GM06990 (cell line): ENCODE results near the gene ACTL6B.
"Not testable (repeated sequence)": the region's sequence is repeated elsewhere in the genome, so short reads cannot be mapped to it uniquely, and the experiment has no call there.

Source experiments
- DNase-seq: peaks from one replicate; pipeline ENCODE4 v3.0.0-alpha.2; 2011; ENCODE audit not compliant: insufficient read length; ENCODE audit errors: extremely low read depth
- H3K27me3 ChIP-seq: replicated peaks from 2 replicates; pipeline ENCODE4 v1.6.0; 2011; ENCODE audit warnings: low read length; ENCODE audit not compliant: control insufficient read depth, insufficient read depth
- H3K36me3 ChIP-seq: 2 replicates; pipeline ENCODE4 v1.5.1; 2011; ENCODE audit warnings: low read length; ENCODE audit not compliant: control insufficient read depth, insufficient read depth
- H3K4me3 ChIP-seq: replicated peaks from 2 replicates; pipeline ENCODE4 v1.5.1; 2011; ENCODE audit warnings: low read depth, mild to moderate bottlenecking, control low read depth, low read length
- TF ChIP-seq, protein P1 (sequence below): IDR thresholded peaks from 2 replicates; pipeline ENCODE4 v1.5.1; 2011; ENCODE audit warnings: low read length, control low read depth, mild to moderate bottlenecking, inconsistent platforms; ENCODE audit not compliant: insufficient read depth, poor library complexity, severe bottlenecking

Gene ACTL6B

DNA sequence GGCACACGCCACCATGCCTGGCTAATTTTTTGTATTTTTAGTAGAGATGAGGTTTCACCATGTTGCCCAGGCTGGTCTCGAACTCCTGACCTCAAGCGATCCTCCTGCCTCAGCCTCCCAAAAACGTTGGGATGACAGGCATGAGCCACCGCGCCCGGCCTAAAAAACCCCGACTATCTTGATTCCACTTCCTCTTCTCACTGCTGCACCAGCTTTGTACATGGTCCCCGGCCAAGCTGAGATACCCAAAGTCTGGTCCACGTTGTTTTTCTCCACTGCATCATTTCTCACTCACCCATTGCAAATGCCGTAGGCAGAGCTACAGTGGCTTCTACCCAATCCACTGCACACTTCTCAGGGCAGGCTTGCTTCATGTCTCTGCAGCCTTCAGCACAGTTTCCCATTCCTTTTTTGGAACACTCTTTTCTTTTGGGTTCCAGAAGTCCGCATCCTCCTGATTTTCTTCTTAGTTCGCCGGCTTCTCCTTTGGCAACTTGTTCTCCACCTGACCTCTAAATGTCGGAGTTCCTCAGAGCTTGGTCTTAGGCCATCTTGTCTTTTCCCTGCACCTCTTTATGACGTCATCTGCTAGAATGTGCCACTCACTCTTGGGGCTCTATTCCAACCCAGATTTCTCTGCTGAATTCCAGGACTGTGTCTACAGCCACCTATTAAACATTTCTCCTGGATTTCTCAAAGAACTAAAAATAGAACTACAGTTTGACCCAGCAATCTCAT is 11.3 kb upstream of the ACTL6B start:
- H3K27me3 ChIP-seq = no peaks in the 10 kb centered on the region
- no peaks in the 10 kb centered on the region for H3K36me3 ChIP-seq
- DNase-seq = no peak
- TF ChIP-seq, protein P1, sequence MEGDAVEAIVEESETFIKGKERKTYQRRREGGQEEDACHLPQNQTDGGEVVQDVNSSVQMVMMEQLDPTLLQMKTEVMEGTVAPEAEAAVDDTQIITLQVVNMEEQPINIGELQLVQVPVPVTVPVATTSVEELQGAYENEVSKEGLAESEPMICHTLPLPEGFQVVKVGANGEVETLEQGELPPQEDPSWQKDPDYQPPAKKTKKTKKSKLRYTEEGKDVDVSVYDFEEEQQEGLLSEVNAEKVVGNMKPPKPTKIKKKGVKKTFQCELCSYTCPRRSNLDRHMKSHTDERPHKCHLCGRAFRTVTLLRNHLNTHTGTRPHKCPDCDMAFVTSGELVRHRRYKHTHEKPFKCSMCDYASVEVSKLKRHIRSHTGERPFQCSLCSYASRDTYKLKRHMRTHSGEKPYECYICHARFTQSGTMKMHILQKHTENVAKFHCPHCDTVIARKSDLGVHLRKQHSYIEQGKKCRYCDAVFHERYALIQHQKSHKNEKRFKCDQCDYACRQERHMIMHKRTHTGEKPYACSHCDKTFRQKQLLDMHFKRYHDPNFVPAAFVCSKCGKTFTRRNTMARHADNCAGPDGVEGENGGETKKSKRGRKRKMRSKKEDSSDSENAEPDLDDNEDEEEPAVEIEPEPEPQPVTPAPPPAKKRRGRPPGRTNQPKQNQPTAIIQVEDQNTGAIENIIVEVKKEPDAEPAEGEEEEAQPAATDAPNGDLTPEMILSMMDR = no peak
- H3K4me3 ChIP-seq = no peak overlapping the region

DNA sequence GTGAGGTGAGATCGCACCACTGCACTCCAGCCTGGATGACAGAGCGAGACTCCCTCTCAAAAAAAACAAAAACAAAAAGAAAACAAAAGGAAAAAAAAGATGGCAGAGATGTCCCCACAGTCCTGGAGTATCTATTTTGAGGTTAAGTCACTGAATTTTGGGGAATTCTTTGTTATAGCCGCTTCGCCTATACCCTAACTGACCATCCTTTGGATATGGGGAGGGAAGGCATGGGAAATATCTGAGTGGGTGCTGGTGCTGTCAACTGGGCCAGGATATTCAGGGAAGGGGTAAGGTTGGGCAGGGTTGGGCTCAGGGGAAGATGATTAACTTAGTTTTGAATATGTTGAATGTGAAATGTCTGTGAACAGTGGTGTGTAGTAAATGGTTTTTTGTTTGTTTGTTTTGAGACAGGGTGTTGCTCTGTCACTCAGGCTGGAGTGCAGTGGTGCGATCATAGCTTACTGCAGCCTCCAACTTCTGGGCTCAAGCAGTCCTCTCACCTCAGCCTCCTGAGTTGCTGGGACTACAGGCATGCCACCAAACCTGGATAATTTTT is 9.0 kb upstream of the ACTL6B start:
- Histone ChIP-seq H3K36me3 (no peaks in the 10 kb centered on the region), H3K4me3 (no peak overlapping the region), H3K27me3 (no peaks in the 10 kb centered on the region)
- no peak for DNase-seq
- TF ChIP-seq, protein P1 = no peak

DNA sequence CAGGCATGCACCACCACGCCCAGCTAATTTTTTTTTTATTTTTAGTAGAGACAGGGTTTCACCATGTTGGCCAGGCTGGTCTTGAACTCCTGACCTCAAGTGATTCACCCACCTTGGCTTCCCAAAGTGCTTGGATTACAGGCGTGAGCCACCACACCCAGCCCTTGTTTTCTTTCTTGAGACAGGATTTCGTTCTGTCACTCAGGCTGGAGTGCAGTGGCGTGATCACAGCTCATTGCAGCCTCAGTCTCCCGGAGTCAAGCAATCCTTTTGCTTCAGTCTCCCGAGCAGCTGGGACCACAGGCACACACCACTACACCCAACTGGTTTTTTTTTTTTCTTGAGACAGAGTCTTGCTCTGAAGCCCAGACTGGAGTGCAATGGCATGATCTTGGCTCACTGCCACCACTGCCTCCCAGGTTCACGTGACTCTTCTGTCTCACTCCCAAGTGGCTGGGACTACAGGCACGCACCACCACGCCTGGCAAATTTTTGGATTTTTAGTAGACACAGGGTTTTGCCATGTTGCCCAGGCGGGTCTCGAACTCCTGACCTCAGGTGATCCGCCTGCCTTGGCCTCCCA is 6.0 kb upstream of the ACTL6B start:
- H3K27me3 ChIP-seq, DNase-seq, H3K36me3 ChIP-seq, H3K4me3 ChIP-seq: not testable (repeated sequence)

GRCh38 chr7:100654908-100655831 is 1.1 kb downstream of the ACTL6B start:
- TF ChIP-seq, protein P1 = no peak
- H3K27me3 ChIP-seq = no peaks in the 10 kb centered on the region; the same call in 1 of the 2 replicates
- DNase-seq = no peak
- no peaks in the 10 kb centered on the region for H3K36me3 ChIP-seq
- no peak overlapping the region for H3K4me3 ChIP-seq

DNA sequence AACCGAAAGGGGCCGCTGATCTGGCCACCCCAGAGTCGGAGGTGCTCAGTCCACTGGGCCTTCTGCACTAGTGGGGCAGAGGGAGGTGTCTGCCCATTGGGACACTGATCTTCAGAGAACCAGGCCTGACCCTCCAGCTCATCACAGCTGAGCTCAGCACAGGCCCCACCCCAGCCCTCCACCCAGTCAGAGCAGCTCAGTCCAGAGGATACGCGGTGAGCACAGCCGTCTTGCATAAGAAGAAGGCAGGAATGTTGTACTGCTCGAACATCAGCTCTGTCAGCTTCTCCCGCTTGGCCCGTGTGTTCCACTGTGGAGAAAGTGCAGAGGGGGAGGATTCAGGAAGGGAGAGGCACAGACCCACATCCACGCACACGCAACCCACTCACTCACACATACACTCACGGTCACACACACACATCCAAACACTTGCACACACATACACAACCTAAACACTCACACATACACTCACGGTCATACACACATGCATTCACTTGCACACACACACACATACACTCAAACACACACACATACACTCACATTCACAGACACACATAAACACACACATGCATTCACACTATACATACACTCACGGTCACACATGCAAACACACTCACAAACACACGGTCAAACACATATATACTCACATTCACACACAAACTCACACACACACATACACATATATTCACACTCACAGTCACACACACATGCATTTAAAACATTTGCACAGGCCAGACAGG is 6.3 kb downstream of the ACTL6B start:
- H3K4me3 ChIP-seq = no peak overlapping the region

More for the DNA sequence above, 6.3 kb downstream of the ACTL6B start:
- DNase-seq = no peak
- no peaks in the 10 kb centered on the region for H3K36me3 ChIP-seq
- TF ChIP-seq, protein P1 = no peak
- H3K27me3 ChIP-seq = no peaks in the 10 kb centered on the region; the same call in none of the 2 replicates
